Breast epithelium (tissue), 4 donors: Measurements from ENCODE around the gene NOBOX. TPM values are rescaled to one million over a fixed set of nuclear protein-coding genes. Genes with fewer than 3 reads are reported as not detected.
"Not testable (repeated sequence)": the region's sequence is repeated elsewhere in the genome, so short reads cannot be mapped to it uniquely, and the experiment has no call there.

Experiments used
- DNase-seq, 2 donors: peaks; one replicate each; pipeline ENCODE4 v3.0.0-alpha.2; 2019; ENCODE audit warnings: low spot score in 2 of 2
- H3K27ac ChIP-seq, 2 donors: fragments of 200-600 bp; sonication (generic) in 1 of 2; one replicate each; pipeline ENCODE4 v1.5.1; 2016 to 2019; ENCODE audit warnings: mild to moderate bottlenecking in 1 of 2
- H3K27me3 ChIP-seq, 2 donors: fragments of 200-600 bp; sonication (generic) in 1 of 2; one replicate each; pipeline versions ENCODE4 v1.5.1 to v1.6.0; 2017 to 2019; ENCODE audit warnings: control low read depth in 1 of 2, mild to moderate bottlenecking in 1 of 2
- H3K36me3 ChIP-seq: fragments of 200-600 bp; one replicate; pipeline ENCODE4 v1.5.1; 2019
- H3K4me1 ChIP-seq, 2 donors: fragments of 200-600 bp; sonication (generic); one replicate each; pipeline ENCODE4 v1.5.1; 2016 to 2019; ENCODE audit warnings: control low read depth in 1 of 2
- H3K4me3 ChIP-seq, 3 donors: fragments of 200-600 bp; sonication (generic); 1 replicate in 2 of 3; 2 replicates in 1 of 3; pipeline ENCODE4 v1.5.1; 2016 to 2019; ENCODE audit warnings: mild to moderate bottlenecking in 3 of 3, moderate library complexity in 2 of 3
- H3K9me3 ChIP-seq, 2 donors: fragments of 200-600 bp; sonication (generic) in 1 of 2; one replicate each; pipeline ENCODE4 v1.5.1; 2016 to 2019; ENCODE audit warnings: control low read depth in 1 of 2
- CTCF ChIP-seq, 3 donors: fragments of 450-650 bp; IDR thresholded peaks; one replicate each; pipeline ENCODE4 v1.5.1; 2016 to 2017; ENCODE audit warnings: antibody characterized with exemption in 3 of 3, mild to moderate bottlenecking in 3 of 3, moderate library complexity in 3 of 3
- POLR2A ChIP-seq: fragments of 450-650 bp; IDR thresholded peaks from one replicate; pipeline ENCODE4 v1.6.1; 2016; ENCODE audit warnings: antibody characterized with exemption, mild to moderate bottlenecking, moderate library complexity
- POLR2AphosphoS5 ChIP-seq, 3 donors: sonication (generic); formaldehyde crosslinking; IDR thresholded peaks; one replicate each; pipeline ENCODE4 v1.6.1; 2017; ENCODE audit warnings: antibody characterized with exemption in 3 of 3
- intact Hi-C: fragments of 100-400 bp; cut with DNase I; formaldehyde crosslinking; loops from one replicate; pipeline ENCODE4 v1.15.1; 2023; ENCODE audit warnings: low total_unique reads
- total RNA-seq, 3 donors: library from RNA; depleted of rRNA; stranded (reverse); fragments of >200 nt; gene quantifications; one replicate each; pipeline ENCODE4 v1.1.0, GENCODE V29; 2016

Gene NOBOX
- total RNA-seq, 3 donors from 2014 or later, result not detected

GRCh38 chr7:144378651-144379050 is 24.8 kb downstream of the NOBOX start:
- TF ChIP-seq CTCF (IDR thresholded peaks at IDR 0.05) (no peak), POLR2A (no peak), POLR2AphosphoS5 (IDR thresholded peaks at IDR 0.05) (no peak)
- no peaks in the 10 kb centered on the region for H3K9me3 ChIP-seq
- intact Hi-C loops, result no loop called here
- no peaks in the 10 kb centered on the region for H3K36me3 ChIP-seq
- no peaks in the 10 kb centered on the region for H3K4me1 ChIP-seq
- no peak overlapping the region for H3K4me3 ChIP-seq
- H3K27ac ChIP-seq, result no peak overlapping the region
- H3K27me3 ChIP-seq, result no peaks in the 10 kb centered on the region
- no peak for DNase-seq

GRCh38 chr7:144369221-144369620 is 34.3 kb downstream of the NOBOX start:
- H3K4me3 ChIP-seq, H3K27ac ChIP-seq, H3K9me3 ChIP-seq, H3K27me3 ChIP-seq, H3K36me3 ChIP-seq, DNase-seq, intact Hi-C loops, H3K4me1 ChIP-seq: not testable (repeated sequence)

DNA sequence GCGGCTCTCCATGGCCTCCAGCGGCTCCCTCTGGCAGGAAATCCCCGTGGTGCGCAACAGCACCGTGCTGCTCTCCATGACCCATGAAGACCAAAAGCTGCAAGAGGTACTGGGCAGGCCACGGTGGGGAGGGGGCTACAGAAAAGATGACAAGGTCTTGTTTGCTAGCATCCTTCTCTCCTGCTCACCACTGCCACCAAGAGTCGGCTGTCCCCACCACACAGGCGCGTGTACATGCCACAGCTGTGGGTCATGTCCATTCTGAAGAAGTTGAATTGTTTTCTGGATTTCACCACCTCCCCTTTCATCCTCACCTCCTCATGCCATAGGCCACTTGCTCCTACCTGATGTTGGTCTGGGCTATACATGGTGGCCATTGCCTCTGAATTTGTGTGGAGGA is 36.2 kb downstream of the NOBOX start:
- H3K4me1 ChIP-seq, H3K36me3 ChIP-seq, H3K27me3 ChIP-seq, H3K9me3 ChIP-seq, H3K4me3 ChIP-seq, H3K27ac ChIP-seq, intact Hi-C loops, DNase-seq: not testable (repeated sequence)

- intact Hi-C loops, H3K9me3 ChIP-seq, DNase-seq, H3K4me3 ChIP-seq, H3K27me3 ChIP-seq, H3K36me3 ChIP-seq, H3K27ac ChIP-seq, H3K4me1 ChIP-seq: not testable (repeated sequence)
These were observed 38.0 kb downstream of the NOBOX start for GRCh38 chr7:144365523-144365922.

GRCh38 chr7:144362061-144362460 is 41.4 kb downstream of the NOBOX start:
- H3K9me3 ChIP-seq, intact Hi-C loops, H3K36me3 ChIP-seq, DNase-seq, H3K4me1 ChIP-seq, H3K27ac ChIP-seq, H3K4me3 ChIP-seq, H3K27me3 ChIP-seq: not testable (repeated sequence)

- H3K4me1 ChIP-seq, H3K9me3 ChIP-seq, DNase-seq, intact Hi-C loops, H3K27me3 ChIP-seq, H3K36me3 ChIP-seq: not testable (repeated sequence)
- H3K27ac ChIP-seq, result peak overlapping the region in 1 of 2 donors; percentile 12
- peak overlapping the region in 1 of 3 donors; percentile 19 for H3K4me3 ChIP-seq
These were observed 46.6 kb downstream of the NOBOX start for GRCh38 chr7:144356860-144357259.

DNA sequence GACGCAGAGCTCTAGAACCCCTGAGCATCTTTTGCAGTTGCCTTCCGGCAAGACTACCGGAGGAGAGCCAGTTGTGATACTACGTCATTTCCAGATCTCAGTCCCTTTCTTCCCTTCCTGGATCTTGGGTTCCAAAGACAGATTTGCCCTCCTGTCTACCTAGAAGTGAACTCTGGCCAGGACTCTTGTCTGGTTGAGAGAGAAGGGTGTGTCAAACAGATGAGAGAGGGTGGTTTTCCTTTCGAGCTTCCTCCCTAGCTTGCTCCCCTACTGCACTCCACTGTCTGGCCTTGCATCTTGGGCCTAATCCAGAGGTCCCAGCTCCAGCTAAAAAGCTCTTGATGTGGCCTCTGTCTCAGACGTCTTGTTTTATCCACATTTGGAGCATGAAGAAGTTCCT is 47.3 kb downstream of the NOBOX start:
- H3K27ac ChIP-seq, intact Hi-C loops, H3K27me3 ChIP-seq, H3K36me3 ChIP-seq, H3K9me3 ChIP-seq, H3K4me3 ChIP-seq, DNase-seq, H3K4me1 ChIP-seq: not testable (repeated sequence)

DNA sequence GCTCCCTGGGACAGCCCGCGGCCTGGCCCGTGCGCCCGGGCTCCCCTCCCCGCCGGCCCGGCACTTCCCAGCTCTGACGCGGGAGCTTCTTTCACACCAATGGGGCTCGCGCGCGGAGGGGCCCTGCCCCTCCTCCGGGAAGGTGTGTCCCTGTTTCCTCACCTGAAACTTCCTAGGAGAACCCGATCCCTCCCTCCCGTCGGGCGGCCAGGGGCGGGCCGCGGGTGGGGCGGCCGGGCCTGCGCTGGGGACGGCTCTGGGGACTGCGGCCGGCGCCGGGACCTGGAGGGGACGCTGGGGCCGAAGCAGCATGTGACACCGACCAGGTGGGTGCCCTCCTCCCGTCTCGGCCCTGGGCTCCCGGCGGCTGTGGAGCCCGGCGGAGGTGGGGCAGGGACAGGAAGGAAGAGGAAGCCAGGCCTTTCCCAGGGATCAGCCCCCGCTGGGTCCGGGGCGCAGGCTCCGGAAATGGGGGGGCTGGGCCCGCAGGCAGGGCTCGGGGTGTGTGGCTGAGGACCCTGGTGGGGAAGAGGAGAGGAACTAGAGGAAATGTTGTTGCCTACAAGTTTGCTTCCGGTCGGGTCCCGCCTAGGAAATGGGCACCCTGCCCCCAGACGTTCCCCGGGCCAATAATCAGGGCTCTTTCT is 48.2 kb downstream of the NOBOX start, which contains the start of gene ARHGEF5:
Gene ARHGEF5 (plus strand): TSS at position 227 of the 647 bp plus-strand sequence. CDS start 7,268 bp downstream, outside the sequence.
- intact Hi-C loops, H3K36me3 ChIP-seq, H3K9me3 ChIP-seq, H3K4me1 ChIP-seq, H3K27me3 ChIP-seq, DNase-seq: not testable (repeated sequence)
- Histone ChIP-seq H3K4me3 (peak within 1 kb of the TSS; percentile 15 to 57 (median 36)), H3K27ac (peak within 1 kb of the TSS in 1 of 2 donors; percentile 62)

- H3K27me3 ChIP-seq, intact Hi-C loops: not testable (repeated sequence)
- DNase-seq, result peak; percentile 37 to 96
These were observed 51.8 kb downstream of the NOBOX start for GRCh38 chr7:144351667-144352066.

DNA sequence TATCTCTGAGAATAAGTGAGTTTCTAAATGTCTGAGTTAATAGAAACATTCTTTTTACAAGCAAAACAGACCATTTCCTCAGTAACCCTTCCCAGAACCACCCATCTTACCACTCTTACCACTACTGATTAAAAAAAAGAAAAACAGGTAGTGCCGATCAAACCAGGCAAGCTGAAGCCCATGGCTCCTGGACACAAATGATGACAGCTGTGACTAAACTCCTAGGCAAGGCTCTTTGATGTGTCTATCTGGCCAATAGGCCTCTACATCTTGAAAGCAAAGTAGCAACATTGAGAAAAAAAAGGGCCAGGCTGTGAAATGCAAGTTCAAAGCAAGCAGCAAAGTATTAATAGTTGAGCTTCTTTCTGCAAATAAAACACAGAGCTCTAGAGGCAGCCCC is 54.9 kb downstream of the NOBOX start:
- H3K4me1 ChIP-seq, H3K4me3 ChIP-seq, H3K27me3 ChIP-seq, intact Hi-C loops, H3K27ac ChIP-seq, H3K9me3 ChIP-seq, DNase-seq, H3K36me3 ChIP-seq: not testable (repeated sequence)

More at GRCh38 chr7:144351667-144352066, 51.8 kb downstream of the NOBOX start:
- not testable (repeated sequence) for H3K36me3 ChIP-seq, H3K4me3 ChIP-seq, H3K4me1 ChIP-seq, H3K9me3 ChIP-seq
- H3K27ac ChIP-seq, result peak overlapping the region; percentile 70 to 79
- TF ChIP-seq POLR2AphosphoS5 (IDR thresholded peaks at IDR 0.05), result peak in 1 of 3 donors; percentile 63
